Neural progenitor cell (in vitro differentiated cells): ENCODE measurements around the gene SALL1. TPM values are rescaled to one million over a fixed set of nuclear protein-coding genes. Genes with fewer than 3 reads are reported as not detected.

Source experiments
- DNase-seq: peaks from one replicate; pipeline ENCODE4 v3.0.0-alpha.2; 2016; ENCODE audit warnings: low spot score
- H2AFZ ChIP-seq: fragments of 200-600 bp; sonication (generic); replicated peaks from 2 replicates; pipeline ENCODE4 v1.6.1; 2016; ENCODE audit warnings: antibody characterized with exemption
- H3F3A ChIP-seq: fragments of 200-600 bp; sonication (generic); 2 replicates; pipeline ENCODE4 v1.6.1; 2016; ENCODE audit warnings: antibody characterized with exemption, low read depth
- H3K27ac ChIP-seq: fragments of 200-600 bp; sonication (generic); 2 replicates; pipeline ENCODE4 v1.5.1; 2016; ENCODE audit warnings: mild to moderate bottlenecking
- H3K27me3 ChIP-seq: fragments of 200-600 bp; sonication (generic); 2 replicates; pipeline ENCODE4 v1.6.1; 2016; ENCODE audit warnings: mild to moderate bottlenecking, moderate library complexity
- H3K36me3 ChIP-seq: fragments of 200-600 bp; sonication (generic); 2 replicates; pipeline ENCODE4 v1.5.1; 2016
- H3K4me1 ChIP-seq: fragments of 200-600 bp; sonication (generic); 2 replicates; pipeline ENCODE4 v1.6.1; 2016; ENCODE audit warnings: mixed run types
- H3K4me2 ChIP-seq: fragments of 200-600 bp; sonication (generic); 2 replicates; pipeline ENCODE4 v1.6.1; 2016
- H3K4me3 ChIP-seq: fragments of 200-600 bp; sonication (generic); 2 replicates; pipeline ENCODE4 v1.5.1; 2016
- H3K79me2 ChIP-seq: fragments of 200-600 bp; sonication (generic); 2 replicates; pipeline ENCODE4 v1.6.1; 2016; ENCODE audit warnings: low read depth
- H3K9ac ChIP-seq: fragments of 200-600 bp; sonication (generic); 2 replicates; pipeline ENCODE4 v1.6.1; 2016
- H3K9me3 ChIP-seq: fragments of 200-600 bp; sonication (generic); 2 replicates; pipeline ENCODE4 v1.5.1; 2016; ENCODE audit warnings: low read depth
- H4K20me1 ChIP-seq: fragments of 200-600 bp; sonication (generic); 2 replicates; pipeline ENCODE4 v1.6.1; 2016; ENCODE audit warnings: low read depth
- H3K27ac Mint-ChIP-seq: 3 replicates; pipeline ENCODE4 v1.8.0; 2021; ENCODE audit warnings: mixed read lengths
- H3K27me3 Mint-ChIP-seq: 2 replicates; pipeline ENCODE4 v1.8.0; 2022; ENCODE audit warnings: low read depth, mild to moderate bottlenecking, inconsistent platforms, moderate library complexity, mixed read lengths; ENCODE audit not compliant: insufficient read depth
- H3K36me3 Mint-ChIP-seq: 3 replicates; pipeline ENCODE4 v1.8.0; 2021; ENCODE audit warnings: mixed read lengths
- H3K4me1 Mint-ChIP-seq: 3 replicates; pipeline ENCODE4 v1.8.0; 2021; ENCODE audit warnings: mixed read lengths
- H3K4me3 Mint-ChIP-seq: 3 replicates; pipeline ENCODE4 v1.8.0; 2021; ENCODE audit warnings: mild to moderate bottlenecking, moderate library complexity, mixed read lengths
- H3K9me3 Mint-ChIP-seq: 3 replicates; pipeline ENCODE4 v1.8.0; 2020; ENCODE audit warnings: mixed read lengths
- EZH2 ChIP-seq: fragments of 200-600 bp; sonication (generic); IDR thresholded peaks from 2 replicates; pipeline ENCODE4 v1.6.1; 2017; ENCODE audit warnings: antibody characterized with exemption, mild to moderate bottlenecking, moderate library complexity
- EZH2phosphoT487 ChIP-seq: fragments of 200-600 bp; sonication (generic); IDR thresholded peaks from 2 replicates; pipeline ENCODE4 v1.6.1; 2017; ENCODE audit warnings: antibody characterized with exemption
- total RNA-seq: library from RNA; depleted of rRNA; stranded (reverse); fragments of >200 nt; gene quantifications from 2 replicates; pipeline ENCODE4 v1.2.3, GENCODE V29; 2015; ENCODE audit warnings: low replicate concordance
- TF ChIP-seq, protein P1 (sequence below): fragments of 200-600 bp; sonication (generic); IDR thresholded peaks from 2 replicates; pipeline ENCODE4 v1.5.1; 2017; ENCODE audit warnings: antibody characterized with exemption, mild to moderate bottlenecking

The SALL1 gene
- total RNA-seq, 1 donor from 2014 or later = 50.3 TPM

DNA sequence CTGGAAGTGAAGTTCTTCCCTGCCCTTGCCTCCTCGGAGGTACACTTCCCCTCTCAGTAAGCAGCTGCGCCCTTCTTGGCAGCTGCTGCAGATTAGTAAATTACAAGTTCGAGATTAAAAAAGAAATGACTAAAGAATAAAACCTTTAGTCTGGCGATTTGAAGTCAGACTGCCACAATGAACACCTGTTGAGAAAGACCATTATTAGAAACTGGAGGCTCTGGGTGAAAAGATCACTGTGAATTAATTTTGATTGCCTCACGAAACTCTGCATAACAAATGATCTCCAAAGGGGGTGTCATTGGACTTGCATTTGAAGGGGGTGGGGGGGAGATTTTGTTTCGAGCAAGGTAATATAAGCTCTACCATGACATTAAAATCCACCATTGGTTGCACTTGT is 39.3 kb downstream of the SALL1 start:
- Mint-ChIP-seq H3K4me1 (peaks cover 62% of the 10 kb centered on the region), H3K27ac (no peak overlapping the region), H3K4me3 (peak overlapping the region; percentile 62), H3K27me3 (peaks cover 19% of the 10 kb centered on the region), H3K9me3 (no peaks in the 10 kb centered on the region), H3K36me3 (no peaks in the 10 kb centered on the region)
- Histone ChIP-seq H3K36me3 (no peaks in the 10 kb centered on the region), H3K79me2 (no peaks in the 10 kb centered on the region), H2AFZ (no peak overlapping the region), H3K9me3 (no peaks in the 10 kb centered on the region), H3F3A (peaks cover 20% of the 10 kb centered on the region), H3K4me2 (no peak overlapping the region), H3K9ac (no peak overlapping the region), H4K20me1 (peaks cover 5% of the 10 kb centered on the region), H3K27me3 (peaks cover 41% of the 10 kb centered on the region), H3K4me1 (peaks cover 42% of the 10 kb centered on the region), H3K27ac (no peak overlapping the region), H3K4me3 (no peak overlapping the region)
- no peak for DNase-seq
- no peak for TF ChIP-seq EZH2
- TF ChIP-seq, protein P1, sequence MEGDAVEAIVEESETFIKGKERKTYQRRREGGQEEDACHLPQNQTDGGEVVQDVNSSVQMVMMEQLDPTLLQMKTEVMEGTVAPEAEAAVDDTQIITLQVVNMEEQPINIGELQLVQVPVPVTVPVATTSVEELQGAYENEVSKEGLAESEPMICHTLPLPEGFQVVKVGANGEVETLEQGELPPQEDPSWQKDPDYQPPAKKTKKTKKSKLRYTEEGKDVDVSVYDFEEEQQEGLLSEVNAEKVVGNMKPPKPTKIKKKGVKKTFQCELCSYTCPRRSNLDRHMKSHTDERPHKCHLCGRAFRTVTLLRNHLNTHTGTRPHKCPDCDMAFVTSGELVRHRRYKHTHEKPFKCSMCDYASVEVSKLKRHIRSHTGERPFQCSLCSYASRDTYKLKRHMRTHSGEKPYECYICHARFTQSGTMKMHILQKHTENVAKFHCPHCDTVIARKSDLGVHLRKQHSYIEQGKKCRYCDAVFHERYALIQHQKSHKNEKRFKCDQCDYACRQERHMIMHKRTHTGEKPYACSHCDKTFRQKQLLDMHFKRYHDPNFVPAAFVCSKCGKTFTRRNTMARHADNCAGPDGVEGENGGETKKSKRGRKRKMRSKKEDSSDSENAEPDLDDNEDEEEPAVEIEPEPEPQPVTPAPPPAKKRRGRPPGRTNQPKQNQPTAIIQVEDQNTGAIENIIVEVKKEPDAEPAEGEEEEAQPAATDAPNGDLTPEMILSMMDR = no peak
- no peak for TF ChIP-seq EZH2phosphoT487

DNA sequence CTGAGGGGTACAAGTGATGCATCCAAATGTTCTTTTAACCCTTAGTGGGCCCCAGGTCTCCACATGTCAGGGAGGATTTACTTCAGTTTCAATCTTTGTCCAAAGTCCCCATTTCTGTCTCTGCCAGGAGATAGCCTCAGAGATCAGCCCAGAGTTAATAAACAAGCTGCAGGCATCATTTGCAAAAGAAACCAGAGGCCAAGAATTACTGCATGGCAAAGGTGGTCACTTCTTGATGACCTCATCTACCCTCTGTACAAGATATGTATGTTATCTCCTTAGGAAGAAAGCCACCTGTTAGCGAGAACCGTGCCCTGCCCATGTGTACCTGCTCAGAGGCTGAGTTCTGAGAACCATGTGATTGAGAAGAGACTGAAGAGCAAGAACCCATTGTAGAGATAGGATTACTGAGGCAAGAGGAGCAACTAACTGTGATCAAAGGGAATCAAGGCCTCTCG is 40.3 kb downstream of the SALL1 start:
- Mint-ChIP-seq H3K4me1 (peaks cover 54% of the 10 kb centered on the region), H3K36me3 (no peaks in the 10 kb centered on the region), H3K27ac (no peak overlapping the region), H3K27me3 (peaks cover 19% of the 10 kb centered on the region), H3K9me3 (no peaks in the 10 kb centered on the region), H3K4me3 (no peak overlapping the region)
- Histone ChIP-seq H3K9me3 (no peaks in the 10 kb centered on the region), H3K4me3 (no peak overlapping the region), H3K4me2 (no peak overlapping the region), H3K27me3 (peaks cover 41% of the 10 kb centered on the region), H3K4me1 (peaks cover 34% of the 10 kb centered on the region), H3K9ac (no peak overlapping the region), H4K20me1 (peaks cover 5% of the 10 kb centered on the region), H3K27ac (no peak overlapping the region), H3K79me2 (no peaks in the 10 kb centered on the region), H3K36me3 (no peaks in the 10 kb centered on the region), H2AFZ (no peak overlapping the region), H3F3A (peaks cover 20% of the 10 kb centered on the region)
- TF ChIP-seq EZH2phosphoT487 (no peak), EZH2 (no peak)
- TF ChIP-seq, protein P1 = no peak
- DNase-seq = no peak

DNA sequence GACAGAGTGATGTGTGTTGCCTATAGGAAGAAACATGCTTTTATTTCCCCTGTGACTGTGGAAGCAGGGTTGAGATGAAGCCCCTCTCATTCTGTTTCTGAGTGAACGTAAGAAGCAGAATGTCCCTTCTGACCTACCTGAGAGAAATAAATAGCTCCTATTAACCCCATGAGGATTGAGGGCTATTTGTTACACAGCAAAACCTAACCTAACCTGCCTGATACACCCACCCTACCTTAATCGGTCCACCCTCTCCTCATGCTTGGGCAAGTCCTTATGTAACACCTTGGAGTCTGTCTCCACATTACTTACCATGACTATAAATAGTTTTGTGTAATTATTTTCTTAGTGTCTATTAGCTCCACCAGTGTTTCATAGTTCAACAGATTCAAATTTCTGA is 41.9 kb downstream of the SALL1 start:
- Histone ChIP-seq H3K27me3 (peaks cover 40% of the 10 kb centered on the region), H2AFZ (no peak overlapping the region), H3K4me2 (no peak overlapping the region), H4K20me1 (peaks cover 5% of the 10 kb centered on the region), H3K27ac (no peak overlapping the region), H3F3A (peaks cover 18% of the 10 kb centered on the region), H3K36me3 (no peaks in the 10 kb centered on the region), H3K4me3 (no peak overlapping the region), H3K4me1 (peaks cover 21% of the 10 kb centered on the region), H3K9ac (no peak overlapping the region), H3K79me2 (no peaks in the 10 kb centered on the region), H3K9me3 (no peaks in the 10 kb centered on the region)
- peaks cover 38% of the 10 kb centered on the region for H3K4me1 Mint-ChIP-seq
- no peak for DNase-seq
- TF ChIP-seq EZH2 = no peak
- TF ChIP-seq EZH2phosphoT487 = no peak
- TF ChIP-seq, protein P1 = no peak
- no peaks in the 10 kb centered on the region for H3K36me3 Mint-ChIP-seq
- peaks cover 19% of the 10 kb centered on the region for H3K27me3 Mint-ChIP-seq
- H3K4me3 Mint-ChIP-seq = no peak overlapping the region
- no peaks in the 10 kb centered on the region for H3K9me3 Mint-ChIP-seq
- H3K27ac Mint-ChIP-seq = no peak overlapping the region
